ENCODE measurements around the gene MYCL.

Gene MYCL

DNA sequence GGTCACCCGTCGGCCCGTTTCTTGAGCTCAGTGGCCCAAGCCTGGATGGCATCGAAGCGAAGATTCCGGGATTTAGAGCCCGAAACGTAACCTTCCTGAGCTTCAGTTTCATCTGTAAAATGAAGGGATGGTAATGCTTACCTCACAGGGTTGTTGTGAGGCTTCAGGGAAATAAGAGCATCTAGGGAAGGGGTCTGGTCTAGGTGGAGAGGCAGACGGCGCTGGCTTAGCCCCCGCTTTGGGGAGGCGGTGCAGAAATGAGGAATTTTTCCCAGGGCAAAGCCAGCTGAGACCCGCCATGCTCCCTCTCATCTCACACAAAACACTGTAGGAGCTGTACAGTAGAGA lies 717 bp upstream of the MYCL start:
- no peak for TF ChIP-seq GATA1 (IDR thresholded peaks at IDR 0.05; ENCODE audit: low read depth, low read length)
- no peak for DNase-seq

DNA sequence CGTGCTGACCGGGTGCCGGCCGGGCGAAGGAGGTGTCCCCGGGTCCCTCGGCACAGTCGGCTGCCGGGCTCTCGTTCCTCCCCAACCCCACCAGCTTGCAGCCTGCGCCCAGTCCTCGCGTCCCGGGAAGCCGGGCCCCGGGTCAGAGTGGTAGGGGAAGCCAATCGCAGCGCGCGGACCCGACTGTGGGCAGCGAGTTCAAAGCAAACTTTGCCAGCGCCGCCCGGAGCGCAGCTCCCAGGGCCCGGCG lies 328 bp downstream of the MYCL start:
- DNase-seq = no peak

GRCh38 chr1:39900662-39901463 lies 854 bp downstream of the MYCL start:
- no peak for TF ChIP-seq GATA1 (IDR thresholded peaks at IDR 0.05; ENCODE audit: low read depth, low read length)
- no peak for TF ChIP-seq POLR2A (IDR thresholded peaks at IDR 0.05; ENCODE audit: low read length)
- no peak for DNase-seq

More for the DNA sequence above, 328 bp downstream of the MYCL start:
- TF ChIP-seq GATA1 (IDR thresholded peaks at IDR 0.05; ENCODE audit: low read depth, low read length) (no peak), POLR2A (IDR thresholded peaks at IDR 0.05; ENCODE audit: low read length) (no peak)

GRCh38 chr1:39899611-39900538 lies 1.8 kb downstream of the MYCL start:
- DNase-seq = no peak
- no peak for TF ChIP-seq POLR2A (IDR thresholded peaks at IDR 0.05; ENCODE audit: low read length)

GRCh38 chr1:39898648-39899603 lies 2.8 kb downstream of the MYCL start:
- TF ChIP-seq POLR2A (IDR thresholded peaks at IDR 0.05; ENCODE audit: low read length) (no peak), GATA1 (IDR thresholded peaks at IDR 0.05; ENCODE audit: low read depth, low read length) (no peak)
- DNase-seq = peak; percentile 19 to 20

- TF ChIP-seq POLR2A (IDR thresholded peaks at IDR 0.05; ENCODE audit: low read length) (no peak), GATA1 (IDR thresholded peaks at IDR 0.05; ENCODE audit: low read depth, low read length) (no peak)
- DNase-seq = no peak
These were observed 3.5 kb downstream of the MYCL start for GRCh38 chr1:39898191-39898590.

GRCh38 chr1:39896909-39897685 lies 4.6 kb downstream of the MYCL start:
- no peak for DNase-seq
- TF ChIP-seq POLR2A (IDR thresholded peaks at IDR 0.05; ENCODE audit: low read length) (no peak), GATA1 (IDR thresholded peaks at IDR 0.05; ENCODE audit: low read depth, low read length) (no peak)

GRCh38 chr1:39895731-39896480 lies 5.8 kb downstream of the MYCL start:
- TF ChIP-seq POLR2A (IDR thresholded peaks at IDR 0.05; ENCODE audit: low read length) (no peak), GATA1 (IDR thresholded peaks at IDR 0.05; ENCODE audit: low read depth, low read length) (no peak)
- no peak for DNase-seq

- TF ChIP-seq POLR2A (IDR thresholded peaks at IDR 0.05; ENCODE audit: low read length) (no peak), GATA1 (IDR thresholded peaks at IDR 0.05; ENCODE audit: low read depth, low read length) (no peak)
- DNase-seq = no peak
These were observed 6.7 kb downstream of the MYCL start for GRCh38 chr1:39894884-39895495.

DNA sequence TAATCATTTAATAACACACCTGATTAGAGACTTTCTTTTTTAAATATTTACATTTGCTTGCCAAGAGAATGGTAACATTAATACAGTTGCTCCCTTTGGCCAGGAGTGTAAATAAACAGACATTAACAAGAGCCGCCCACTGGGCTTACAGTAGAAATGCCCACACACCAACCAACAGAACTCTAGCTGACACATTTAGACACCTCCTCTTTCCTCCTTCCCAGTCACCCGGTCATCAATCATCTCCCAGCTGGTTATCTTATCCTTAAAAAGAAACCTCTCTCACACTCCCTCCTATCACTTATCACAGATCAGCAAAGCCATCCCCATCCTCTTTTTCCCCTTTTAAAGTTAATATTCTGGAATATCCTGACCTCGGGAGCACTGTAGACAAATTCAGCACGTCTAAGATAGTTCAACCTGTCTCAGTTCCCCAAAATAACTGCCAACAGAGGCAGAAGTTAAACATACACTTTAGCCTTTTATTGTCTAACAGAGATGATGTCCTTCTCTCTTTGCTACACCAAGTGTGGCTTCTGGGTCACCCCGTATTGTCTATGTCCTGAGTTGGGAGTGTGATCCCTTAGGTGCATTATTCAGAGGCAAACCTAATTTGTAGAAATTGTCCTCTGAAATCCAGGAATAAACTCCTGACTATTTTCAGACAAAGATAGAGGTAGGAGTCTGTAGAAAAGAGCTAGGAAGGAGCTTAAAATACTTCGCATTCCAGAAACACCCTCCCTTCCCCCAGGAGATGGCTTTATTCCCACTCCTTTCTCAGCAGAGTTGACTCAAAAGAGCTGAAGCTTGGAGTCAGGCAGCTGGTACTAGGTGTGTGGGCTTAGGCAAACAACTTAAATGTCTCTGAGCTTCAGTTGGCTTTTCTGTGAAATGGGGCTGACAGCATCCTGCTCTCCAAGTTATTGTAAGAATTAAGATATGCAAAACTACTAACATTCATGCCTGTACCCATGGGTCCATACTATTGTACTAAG lies 8.8 kb downstream of the MYCL start:
- no peak for TF ChIP-seq GATA1 (IDR thresholded peaks at IDR 0.05; ENCODE audit: low read depth, low read length)
- no peak for TF ChIP-seq POLR2A (IDR thresholded peaks at IDR 0.05; ENCODE audit: low read length)
- DNase-seq = peak; percentile 36 to 64

- no peak for TF ChIP-seq GATA1 (IDR thresholded peaks at IDR 0.05; ENCODE audit: low read depth, low read length)
- no peak for TF ChIP-seq POLR2A (IDR thresholded peaks at IDR 0.05; ENCODE audit: low read length)
- no peak for DNase-seq
These were observed 10.8 kb downstream of the MYCL start for GRCh38 chr1:39890880-39891279.
